GM23248 (cell line): ENCODE results near the gene ACER1.

ENCODE experiments used
- EZH2 ChIP-seq: fragments of 200-600 bp; sonication (generic); IDR thresholded peaks from 2 replicates; pipeline ENCODE4 v1.6.1; 2018; ENCODE audit warnings: antibody characterized with exemption, mild to moderate bottlenecking; ENCODE audit not compliant: insufficient read depth, poor library complexity, severe bottlenecking
- EZH2phosphoT487 ChIP-seq: fragments of 200-600 bp; sonication (generic); IDR thresholded peaks from 2 replicates; pipeline ENCODE4 v1.6.1; 2018; ENCODE audit warnings: antibody characterized with exemption, moderate library complexity, mild to moderate bottlenecking, low read depth; ENCODE audit not compliant: insufficient read depth

- TF ChIP-seq EZH2 (no peak), EZH2phosphoT487 (no peak)
These were observed 74.5 kb downstream of the ACER1 start for GRCh38 chr19:6258812-6259311.
